GM19395 (cell line): ENCODE results near the gene MCC.

Source experiments
- ATAC-seq: cut with Tn5 transposase; IDR thresholded peaks from one replicate; pipeline ENCODE4 v1.9.1; 2021; ENCODE audit warnings: mild to moderate bottlenecking, moderate library complexity; ENCODE audit not compliant: unreplicated experiment

MCC gene

GRCh38 chr5:113186061-113186460 lies 302.2 kb downstream of the MCC start:
- ATAC-seq = no peak

GRCh38 chr5:113183694-113184093 lies 304.6 kb downstream of the MCC start:
- ATAC-seq = no peak

GRCh38 chr5:113182658-113183344 lies 305.5 kb downstream of the MCC start:
- no peak for ATAC-seq

GRCh38 chr5:113181853-113182490 lies 306.3 kb downstream of the MCC start:
- ATAC-seq = no peak

- no peak for ATAC-seq
Observed at GRCh38 chr5:113181409-113181808, 306.8 kb downstream of the MCC start.

- ATAC-seq = no peak
Observed at GRCh38 chr5:113179156-113179555, 309.1 kb downstream of the MCC start.

GRCh38 chr5:113178073-113178779 lies 310.0 kb downstream of the MCC start:
- no peak for ATAC-seq

GRCh38 chr5:113177225-113177624 lies 311.0 kb downstream of the MCC start:
- ATAC-seq = no peak

GRCh38 chr5:113176734-113177133 lies 311.5 kb downstream of the MCC start:
- ATAC-seq = no peak

- no peak for ATAC-seq
Observed at GRCh38 chr5:113176196-113176595, 312.1 kb downstream of the MCC start.

GRCh38 chr5:113172231-113172826 lies 315.9 kb downstream of the MCC start:
- peak; percentile 61 for ATAC-seq

GRCh38 chr5:113171520-113171919 lies 316.7 kb downstream of the MCC start:
- no peak for ATAC-seq

- no peak for ATAC-seq
Observed at GRCh38 chr5:113170707-113171106, 317.5 kb downstream of the MCC start.

GRCh38 chr5:113169720-113170119 lies 318.5 kb downstream of the MCC start:
- no peak for ATAC-seq

GRCh38 chr5:113167985-113168384 lies 320.3 kb downstream of the MCC start:
- ATAC-seq = no peak

- ATAC-seq = no peak
Observed at GRCh38 chr5:113166852-113167366, 321.3 kb downstream of the MCC start.

GRCh38 chr5:113166261-113166660 lies 322.0 kb downstream of the MCC start:
- ATAC-seq = no peak

GRCh38 chr5:113164021-113164420 lies 324.2 kb downstream of the MCC start:
- no peak for ATAC-seq

- no peak for ATAC-seq
Observed at GRCh38 chr5:113163328-113163727, 324.9 kb downstream of the MCC start.

- no peak for ATAC-seq
Observed at GRCh38 chr5:113162770-113163169, 325.5 kb downstream of the MCC start.

GRCh38 chr5:113162208-113162607 lies 326.0 kb downstream of the MCC start:
- no peak for ATAC-seq
